Sigmoid colon (tissue), 7 donors: Measurements from ENCODE around the gene GATA5. TPM values are rescaled to one million over a fixed set of nuclear protein-coding genes. Genes with fewer than 3 reads are reported as not detected.

ENCODE experiments used
- DNase-seq: peaks from one replicate; pipeline ENCODE4 v3.0.0-alpha.2; 2019
- H3K27ac ChIP-seq, 4 donors: fragments of 200-600 bp; sonication (generic); one replicate each; pipeline ENCODE4 v1.5.1; 2016 to 2019; ENCODE audit warnings: mild to moderate bottlenecking in 1 of 4
- H3K27me3 ChIP-seq, 3 donors: fragments of 200-600 bp; sonication (generic); one replicate each; pipeline ENCODE4 v1.5.1; 2019; ENCODE audit warnings: mild to moderate bottlenecking in 1 of 3
- H3K36me3 ChIP-seq, 4 donors: fragments of 200-600 bp; sonication (generic); one replicate each; pipeline ENCODE4 v1.5.1; 2016 to 2019
- H3K4me1 ChIP-seq, 4 donors: fragments of 200-600 bp; sonication (generic); one replicate each; pipeline ENCODE4 v1.5.1; 2017 to 2019
- H3K4me3 ChIP-seq, 4 donors: fragments of 200-600 bp; sonication (generic); one replicate each; pipeline ENCODE4 v1.5.1; 2017 to 2019; ENCODE audit warnings: mild to moderate bottlenecking in 2 of 4, moderate library complexity in 1 of 4
- H3K9me3 ChIP-seq, 4 donors: fragments of 200-600 bp in 3 of 4; sonication (generic) in 3 of 4; one replicate each; pipeline versions ENCODE4 v1.5.1 to v1.6.1; 2013 to 2019
- EP300 ChIP-seq, 4 donors: sonication (generic); formaldehyde crosslinking; IDR thresholded peaks; one replicate each; pipeline ENCODE4 v1.6.1; 2017; ENCODE audit warnings: antibody characterized with exemption in 4 of 4
- POLR2A ChIP-seq, 2 donors: fragments of 450-650 bp; IDR thresholded peaks; one replicate each; pipeline ENCODE4 v1.6.1; 2016; ENCODE audit warnings: antibody characterized with exemption in 2 of 2, mild to moderate bottlenecking in 2 of 2, moderate library complexity in 2 of 2
- POLR2AphosphoS5 ChIP-seq, 4 donors: sonication (generic); formaldehyde crosslinking; IDR thresholded peaks; one replicate each; pipeline ENCODE4 v1.6.1; 2017; ENCODE audit warnings: antibody characterized with exemption in 4 of 4
- WGBS, 2 donors: extraction: QIAGEN DNeasy Blood & Tissue Kit; methylation state at CpG; one replicate each; pipeline ENCODE4 v1.1.7; 2013; 5-methylcytosine and 5-hydroxymethylcytosine counted together
- intact Hi-C: fragments of 100-400 bp; cut with DNase I; formaldehyde crosslinking; loops from one replicate; pipeline ENCODE4 v1.15.1; 2023
- polyA plus RNA-seq, 3 donors: library from polyadenylated mRNA; stranded (reverse); fragments of 200-250 nt; gene quantifications; one replicate each; pipeline ENCODE4 v1.2.3, GENCODE V29; 2013
- total RNA-seq, 4 donors: library from RNA; depleted of rRNA; stranded (reverse); fragments of >200 nt; gene quantifications; one replicate each; pipeline ENCODE4 v1.1.0, GENCODE V29; 2016
- TF ChIP-seq, protein P1 (sequence below), 4 experiments: fragments of 450-650 bp in 3 of 4; fragments of 200-600 bp in 1 of 4; IDR thresholded peaks; one replicate each; pipeline ENCODE4 v1.5.1; 2016 to 2019; ENCODE audit warnings: antibody characterized with exemption in 4 of 4, mild to moderate bottlenecking in 3 of 4, moderate library complexity in 2 of 4
- donor health status: healthy with polysubstance abuse.
- donor health status: Bipolar disorder and iron deficiency.
- donor health status: healthy.

The GATA5 gene
- total and polyA plus RNA-seq, 7 donors, result 0.03 to 0.36 TPM; not detected in 5

- Histone ChIP-seq H3K9me3 (no peaks in the 10 kb centered on the region), H3K27me3 (peaks cover 0 to 19% (median 8%) of the 10 kb centered on the region in 3 donors), H3K36me3 (no peaks in the 10 kb centered on the region), H3K27ac (peak overlapping the region in 3 of 4 donors; percentile 2 to 66 (median 16)), H3K4me3 (no peak overlapping the region), H3K4me1 (peaks cover 0 to 36% (median 16%) of the 10 kb centered on the region in 4 donors)
- intact Hi-C loops, result loop anchor here (2.0 to 5.0 kb wide), 2 partner anchors 84 to 193 kb away; partner anchors contain the start of gene ADRM1
- no peak for DNase-seq
- TF ChIP-seq POLR2A (IDR thresholded peaks at IDR 0.05) (no peak), EP300 (IDR thresholded peaks at IDR 0.05) (no peak), POLR2AphosphoS5 (IDR thresholded peaks at IDR 0.05) (no peak)
- TF ChIP-seq, protein P1, sequence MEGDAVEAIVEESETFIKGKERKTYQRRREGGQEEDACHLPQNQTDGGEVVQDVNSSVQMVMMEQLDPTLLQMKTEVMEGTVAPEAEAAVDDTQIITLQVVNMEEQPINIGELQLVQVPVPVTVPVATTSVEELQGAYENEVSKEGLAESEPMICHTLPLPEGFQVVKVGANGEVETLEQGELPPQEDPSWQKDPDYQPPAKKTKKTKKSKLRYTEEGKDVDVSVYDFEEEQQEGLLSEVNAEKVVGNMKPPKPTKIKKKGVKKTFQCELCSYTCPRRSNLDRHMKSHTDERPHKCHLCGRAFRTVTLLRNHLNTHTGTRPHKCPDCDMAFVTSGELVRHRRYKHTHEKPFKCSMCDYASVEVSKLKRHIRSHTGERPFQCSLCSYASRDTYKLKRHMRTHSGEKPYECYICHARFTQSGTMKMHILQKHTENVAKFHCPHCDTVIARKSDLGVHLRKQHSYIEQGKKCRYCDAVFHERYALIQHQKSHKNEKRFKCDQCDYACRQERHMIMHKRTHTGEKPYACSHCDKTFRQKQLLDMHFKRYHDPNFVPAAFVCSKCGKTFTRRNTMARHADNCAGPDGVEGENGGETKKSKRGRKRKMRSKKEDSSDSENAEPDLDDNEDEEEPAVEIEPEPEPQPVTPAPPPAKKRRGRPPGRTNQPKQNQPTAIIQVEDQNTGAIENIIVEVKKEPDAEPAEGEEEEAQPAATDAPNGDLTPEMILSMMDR (IDR thresholded peaks at IDR 0.05), result no peak
- WGBS, 2 donors, result 83 to 84% methylated on average over 26 of the region's 26 CpGs
Observed at GRCh38 chr20:62494980-62495748, 19.4 kb upstream of the GATA5 start.

- intact Hi-C loops, result loop anchor here (2.0 kb wide), 1 partner anchor 84 kb away; no protein-coding TSS in a partner anchor
Observed at GRCh38 chr20:62494537-62494936, 18.7 kb upstream of the GATA5 start.

DNA sequence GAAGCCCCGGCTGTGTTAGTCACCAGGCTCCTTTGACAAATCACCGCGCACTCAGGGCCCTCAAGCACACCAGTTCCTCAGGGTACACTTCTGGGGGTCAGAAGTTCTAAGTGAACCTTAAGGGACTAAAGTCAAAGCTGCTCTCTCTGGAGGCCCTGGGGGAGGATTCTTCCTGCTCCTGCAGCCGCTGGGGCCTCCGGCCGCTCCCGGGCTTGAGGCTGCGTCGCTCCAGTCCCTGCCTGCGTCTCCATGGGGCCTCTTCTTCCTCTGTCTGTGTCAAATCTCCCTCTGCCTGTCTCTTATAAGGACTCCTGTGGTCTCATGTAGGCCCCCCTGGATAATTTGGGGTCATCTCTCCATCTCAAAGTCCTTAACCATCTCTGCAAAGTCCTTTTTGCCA is 18.1 kb upstream of the GATA5 start:
- no peaks in the 10 kb centered on the region for H3K36me3 ChIP-seq
- H3K4me3 ChIP-seq, result no peak overlapping the region
- no peak for DNase-seq
- 96 to 97% methylated on average over 10 of the region's 10 CpGs for WGBS, 2 donors
- TF ChIP-seq EP300 (IDR thresholded peaks at IDR 0.05) (no peak), POLR2A (IDR thresholded peaks at IDR 0.05) (no peak), POLR2AphosphoS5 (IDR thresholded peaks at IDR 0.05) (no peak)
- TF ChIP-seq, protein P1 (IDR thresholded peaks at IDR 0.05), result no peak
- intact Hi-C loops, result loop anchor here (2.0 kb wide), 1 partner anchor 83 kb away; no protein-coding TSS in a partner anchor
- H3K9me3 ChIP-seq, result no peaks in the 10 kb centered on the region
- H3K27me3 ChIP-seq, result peaks cover 0 to 22% (median 8%) of the 10 kb centered on the region in 3 donors
- H3K27ac ChIP-seq, result no peak overlapping the region
- H3K4me1 ChIP-seq, result peaks cover 0 to 32% (median 14%) of the 10 kb centered on the region in 4 donors

More at GRCh38 chr20:62494537-62494936, 18.7 kb upstream of the GATA5 start:
- WGBS, 2 donors, result 34 to 50% methylated on average over 7 of the region's 7 CpGs
- DNase-seq, result no peak
- TF ChIP-seq POLR2AphosphoS5 (IDR thresholded peaks at IDR 0.05), result no peak
- TF ChIP-seq POLR2A (IDR thresholded peaks at IDR 0.05), result no peak
- TF ChIP-seq EP300 (IDR thresholded peaks at IDR 0.05), result no peak
- TF ChIP-seq, protein P1 (IDR thresholded peaks at IDR 0.05), result no peak
- Histone ChIP-seq H3K9me3 (no peaks in the 10 kb centered on the region), H3K27me3 (peaks cover 0 to 22% (median 8%) of the 10 kb centered on the region in 3 donors), H3K36me3 (no peaks in the 10 kb centered on the region), H3K27ac (peak overlapping the region in 1 of 4 donors; percentile 66), H3K4me1 (peaks cover 0 to 32% (median 14%) of the 10 kb centered on the region in 4 donors), H3K4me3 (no peak overlapping the region)

DNA sequence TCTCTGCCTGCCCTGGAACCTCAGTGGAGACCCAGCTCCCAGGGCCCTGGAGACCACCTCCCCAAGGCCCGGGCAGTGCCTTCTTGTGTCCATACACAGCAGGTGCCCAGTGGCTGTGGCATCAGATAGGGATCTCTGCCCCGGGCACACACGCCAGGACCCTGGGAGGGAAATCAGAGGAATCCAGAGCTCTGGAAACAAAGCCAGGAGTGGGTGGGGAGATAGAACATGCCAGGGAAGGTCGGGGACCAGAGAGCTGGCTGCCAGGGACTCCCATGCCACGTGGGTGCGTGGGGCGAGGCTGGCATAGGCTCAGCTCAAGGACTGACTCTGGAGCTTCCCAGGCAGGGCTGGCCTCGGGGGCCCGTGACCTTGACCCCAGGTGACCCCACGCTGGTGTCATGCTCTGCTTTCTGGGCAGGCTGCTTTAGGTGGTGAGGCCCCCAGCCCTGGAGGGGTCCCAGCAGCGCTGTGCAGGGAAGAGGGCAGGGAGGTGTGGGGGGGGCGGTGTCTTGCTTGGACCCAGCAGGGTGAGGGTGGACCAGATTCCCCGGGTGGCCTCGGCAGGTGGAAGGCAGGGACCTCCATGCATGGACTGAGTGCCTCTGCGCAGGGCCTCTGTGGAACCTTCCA is 17.6 kb upstream of the GATA5 start:
- intact Hi-C loops, result no loop called here
- 67 to 88% methylated on average over 15 of the region's 15 CpGs for WGBS, 2 donors
- Histone ChIP-seq H3K27me3 (peaks cover 0 to 25% (median 8%) of the 10 kb centered on the region in 3 donors), H3K4me3 (no peak overlapping the region), H3K9me3 (no peaks in the 10 kb centered on the region), H3K36me3 (no peaks in the 10 kb centered on the region), H3K27ac (no peak overlapping the region), H3K4me1 (peaks cover 0 to 32% (median 14%) of the 10 kb centered on the region in 4 donors)
- TF ChIP-seq EP300 (IDR thresholded peaks at IDR 0.05), result no peak
- TF ChIP-seq, protein P1 (IDR thresholded peaks at IDR 0.05), result no peak
- TF ChIP-seq POLR2A (IDR thresholded peaks at IDR 0.05), result no peak
- TF ChIP-seq POLR2AphosphoS5 (IDR thresholded peaks at IDR 0.05), result no peak
- no peak for DNase-seq
